GM12878 (cell line): ENCODE measurements around the gene TOMM34. TPM values are rescaled to one million over a fixed set of nuclear protein-coding genes. Genes with fewer than 3 reads are reported as not detected.

ENCODE experiments used
- ATAC-seq: fragments of 200-7000 bp; cut with Tn5 transposase; 3 replicates; pipeline ENCODE4 v1.9.1; 2020; ENCODE audit warnings: mild to moderate bottlenecking, moderate library complexity
- BruUV-seq: library from RNA; stranded (reverse); fragments of 400-500 nt; replicated peaks from 2 replicates; lab custom pipeline; 2021; lab: Mats Ljungman, UMichigan
- CTCF ChIA-PET: fragments of 300-600 bp; sonication (Branson Sonifier 250); formaldehyde crosslinking; extraction: SDS; loops from one replicate; lab custom pipeline; 2021; ENCODE audit warnings: inconsistent platforms; lab: Yijun Ruan, JAX
- POLR2A ChIA-PET: fragments of 350-600 bp; formaldehyde crosslinking; extraction: SDS; loops from one replicate; lab custom pipeline; 2021; ENCODE audit warnings: inconsistent platforms; lab: Charles Lee
- RAD21 ChIA-PET: fragments of 300-600 bp; sonication (Branson Sonifier 250); formaldehyde crosslinking; loops from one replicate; lab custom pipeline; 2023; ENCODE audit warnings: antibody characterized with exemption; ENCODE audit not compliant: unreplicated experiment; lab: Charles Lee
- SMC1A ChIA-PET: fragments of 300-600 bp; sonication (Branson Sonifier 250); formaldehyde crosslinking; loops from one replicate; lab custom pipeline; 2023; ENCODE audit not compliant: unreplicated experiment, uncharacterized antibody; lab: Charles Lee
- DNase-seq: peaks from one replicate; pipeline ENCODE4 v3.0.0-alpha.2; 2011; ENCODE audit warnings: low read depth, low spot score
- FAIRE-seq: peaks from 3 replicates; lab custom pipeline; 2011; peaks lifted over from hg19 to GRCh38; lab: Jason Lieb, UNC
- H2AFZ ChIP-seq: 2 replicates; pipeline ENCODE4 v1.6.0; 2011; ENCODE audit warnings: low read depth, low read length, control low read depth; ENCODE audit not compliant: control insufficient read depth
- H3K27ac ChIP-seq: 2 replicates; pipeline ENCODE4 v1.5.1; 2011; ENCODE audit warnings: control low read depth; ENCODE audit not compliant: control insufficient read depth, insufficient read depth
- H3K27me3 ChIP-seq, 2 experiments: replicated peaks in 1 of 2; 2 replicates each; pipeline versions ENCODE4 v1.6.0 to v1.6.1; 2011; ENCODE audit warnings: low read length in 1 of 2; ENCODE audit not compliant: control insufficient read depth in 2 of 2, insufficient read depth in 2 of 2
- H3K36me3 ChIP-seq, 2 experiments: 2 replicates each; pipeline ENCODE4 v1.5.1; 2011; ENCODE audit warnings: low read length in 1 of 2; ENCODE audit not compliant: control insufficient read depth in 2 of 2, insufficient read depth in 2 of 2
- H3K4me1 ChIP-seq: 2 replicates; pipeline ENCODE4 v1.6.1; 2011; ENCODE audit warnings: mild to moderate bottlenecking, low read length, moderate library complexity, mixed read lengths; ENCODE audit not compliant: control insufficient read depth, insufficient read depth
- H3K4me2 ChIP-seq: 2 replicates; pipeline ENCODE4 v1.6.0; 2011; ENCODE audit warnings: control low read depth; ENCODE audit not compliant: control insufficient read depth, insufficient read depth
- H3K4me3 ChIP-seq: fragments of 200-600 bp; sonication (generic); 2 replicates; pipeline ENCODE4 v1.5.1; 2016
- H3K79me2 ChIP-seq: 2 replicates; pipeline ENCODE4 v1.6.0; 2011; ENCODE audit warnings: low read length; ENCODE audit not compliant: control insufficient read depth, insufficient read depth
- H3K9ac ChIP-seq: 2 replicates; pipeline ENCODE4 v1.8.0; 2011; ENCODE audit warnings: low read length, control low read depth, mixed read lengths; ENCODE audit not compliant: control insufficient read depth, insufficient read depth
- H3K9me3 ChIP-seq: replicated peaks from 3 replicates; pipeline ENCODE4 v1.5.1; 2011; ENCODE audit warnings: mild to moderate bottlenecking, low read length; ENCODE audit not compliant: control insufficient read depth, insufficient read depth
- H4K20me1 ChIP-seq: 2 replicates; pipeline ENCODE4 v1.6.0; 2011; ENCODE audit not compliant: control insufficient read depth, insufficient read depth
- ATF7 ChIP-seq: fragments of 450-650 bp; IDR thresholded peaks from 2 replicates; pipeline ENCODE4 v1.6.1; 2016; ENCODE audit warnings: low read depth, mild to moderate bottlenecking
- CEBPB ChIP-seq, 2 experiments: fragments of 150-350 bp in 1 of 2; IDR thresholded peaks; 2 replicates each; pipeline ENCODE4 v1.6.1; 2012 to 2014; ENCODE audit warnings: low read depth in 2 of 2, low read length in 2 of 2, borderline replicate concordance in 1 of 2, inconsistent platforms in 1 of 2
- EGR1 ChIP-seq, 2 experiments: IDR thresholded peaks; 1 replicate in 1 of 2; 2 replicates in 1 of 2; pipeline ENCODE4 v1.6.1; 2011 to 2012; ENCODE audit warnings: low read depth in 2 of 2, low read length in 2 of 2, borderline replicate concordance in 1 of 2, mild to moderate bottlenecking in 1 of 2, moderate library complexity in 1 of 2
- ETV6 ChIP-seq, 2 experiments: fragments of 450-650 bp in 1 of 2; IDR thresholded peaks in 1 of 2; conservative IDR thresholded peaks in 1 of 2; 2 replicates each; pipeline ENCODE4 v1.6.1; 2014; ENCODE audit warnings: antibody characterized with exemption in 1 of 2, borderline replicate concordance in 1 of 2, low read depth in 1 of 2, mild to moderate bottlenecking in 1 of 2, moderate library complexity in 1 of 2
- IKZF2 ChIP-seq, 2 experiments: fragments of 450-650 bp; IDR thresholded peaks; 2 replicates each; pipeline ENCODE4 v1.6.1; 2017; ENCODE audit warnings: mild to moderate bottlenecking in 2 of 2, moderate library complexity in 2 of 2
- IRF5 ChIP-seq: fragments of 450-650 bp; IDR thresholded peaks from 2 replicates; pipeline ENCODE4 v1.6.1; 2017; ENCODE audit warnings: borderline replicate concordance
- JUND ChIP-seq: IDR thresholded peaks from 2 replicates; pipeline ENCODE4 v1.6.1; 2012; ENCODE audit warnings: low read depth, mild to moderate bottlenecking, low read length, improper control_type of control experiment, moderate library complexity
- LARP7 ChIP-seq: fragments of 450-650 bp; IDR thresholded peaks from 2 replicates; pipeline ENCODE4 v1.6.1; 2017; ENCODE audit warnings: mild to moderate bottlenecking
- MAX ChIP-seq: IDR thresholded peaks from 2 replicates; pipeline ENCODE4 v1.6.1; 2012; ENCODE audit warnings: low read depth, low read length, improper control_type of control experiment
- MXI1 ChIP-seq: fragments of 150-350 bp; IDR thresholded peaks from 2 replicates; pipeline ENCODE4 v1.6.1; 2011; ENCODE audit warnings: low read depth, mild to moderate bottlenecking, inconsistent platforms, low read length, improper control_type of control experiment
- PAX5 ChIP-seq: IDR thresholded peaks from 2 replicates; pipeline ENCODE4 v1.6.1; 2011; ENCODE audit warnings: low read depth, low read length, borderline replicate concordance
- POLR2A ChIP-seq: IDR thresholded peaks from 2 replicates; pipeline ENCODE4 v1.6.1; 2011; ENCODE audit warnings: low read depth, mild to moderate bottlenecking, low read length
- POU2F2 ChIP-seq: IDR thresholded peaks from 3 replicates; pipeline ENCODE4 v1.6.1; 2011; ENCODE audit warnings: low read depth, mild to moderate bottlenecking, low read length, borderline replicate concordance
- RELA ChIP-seq: fragments of 450-650 bp; IDR thresholded peaks from 2 replicates; pipeline ENCODE4 v1.8.0; 2014; ENCODE audit warnings: borderline replicate concordance; ENCODE audit not compliant: partially characterized antibody
- SPI1 ChIP-seq: IDR thresholded peaks from 2 replicates; pipeline ENCODE4 v1.6.1; 2011; ENCODE audit warnings: low read depth, mild to moderate bottlenecking, low read length, moderate library complexity, borderline replicate concordance; ENCODE audit not compliant: insufficient read depth
- SRF ChIP-seq, 2 experiments: IDR thresholded peaks; 2 replicates each; pipeline ENCODE4 v1.6.1; 2011; ENCODE audit warnings: low read depth in 2 of 2, low read length in 2 of 2, mild to moderate bottlenecking in 1 of 2, moderate library complexity in 1 of 2
- TARDBP ChIP-seq: IDR thresholded peaks from 2 replicates; pipeline ENCODE4 v1.6.1; 2016; ENCODE audit warnings: borderline replicate concordance
- ZNF217 ChIP-seq: fragments of 450-650 bp; IDR thresholded peaks from 2 replicates; pipeline ENCODE4 v1.6.1; 2017; ENCODE audit warnings: antibody characterized with exemption, mild to moderate bottlenecking
- ZNF622 ChIP-seq: fragments of 450-650 bp; IDR thresholded peaks from 2 replicates; pipeline ENCODE4 v1.6.1; 2017; ENCODE audit warnings: mild to moderate bottlenecking, inconsistent platforms
- WGBS: methylation state at CpG from one replicate; pipeline ENCODE4 v1.1.6; 2016; ENCODE audit warnings: low lambda C conversion rate; ENCODE audit not compliant: insufficient replicate concordance, insufficient coverage; ENCODE audit errors: missing lambda C conversion rate; 5-methylcytosine and 5-hydroxymethylcytosine counted together
- in situ Hi-C: fragments of 300-500 bp; cut with MboI; formaldehyde crosslinking; loops from 9 replicates; pipeline ENCODE4 v1.14.3; 2018; ENCODE audit warnings: mixed read lengths
- intact Hi-C: fragments of 100-400 bp; cut with micrococcal nuclease; formaldehyde crosslinking; loops from one replicate; pipeline ENCODE4 v1.14.2; 2022; ENCODE audit not compliant: unreplicated experiment
- polyA plus RNA-seq, 11 experiments: library from polyadenylated mRNA; depleted of rRNA in 4 of 11; unstranded in 6 of 11; stranded (reverse) in 5 of 11; fragments of >200 nt; fragmentation: Nextera tagmentation in 4 of 11; fragmentation: Illumina TruSeq in 1 of 11; extraction: Ambion mirVana in 4 of 11; extraction: Trizol in 1 of 11; gene quantifications; 1 replicate in 1 of 11; 2 replicates in 10 of 11; pipeline versions ENCODE4 v1.2.1 to v1.2.3, GENCODE V29; 2011 to 2016; ENCODE audit warnings: inconsistent platforms in 2 of 11, missing spikeins in 2 of 11, low read depth in 1 of 11
- total RNA-seq, 4 experiments: library from RNA; depleted of rRNA in 3 of 4; stranded (reverse); fragments of >200 nt in 3 of 4; fragmentation: Illumina TruSeq in 1 of 4; extraction: Trizol in 1 of 4; gene quantifications; 2 replicates each; pipeline versions ENCODE4 v1.2.1 to v1.2.3, GENCODE V29; 2013 to 2021

Gene TOMM34
- total and polyA plus RNA-seq, 10 of the 15 experiments (the other 5 are each of a cell fraction or from before 2014, with no cell fraction given): 14.0 to 73.8 (median 43.9) TPM

GRCh38 chr20:44967207-44967807 lies 7.1 kb upstream of the TOMM34 start (continued):
- TF ChIP-seq TARDBP: no peak
- no peak for TF ChIP-seq MAX
- TF ChIP-seq RELA: no peak
- 0 out of 4 replicates have a peak, but pooled peaks of 1 of the 2 experiments have one; percentile 16 for TF ChIP-seq IKZF2 (IDR thresholded peaks at IDR 0.05)
- TF ChIP-seq ETV6 (conservative IDR thresholded peaks at IDR 0.05 in 1 of 2, IDR thresholded peaks at IDR 0.05 in 1 of 2; ENCODE audit: borderline replicate concordance in 1 of 2, low read depth in 1 of 2): peak in 1 of 2 experiments; percentile 45; a peak in 1 of 4 replicates
- TF ChIP-seq SPI1: peak; percentile 79; the same call in 1 of the 2 replicates
- TF ChIP-seq MXI1: peak; percentile 80; the same call in 1 of the 2 replicates

GRCh38 chr20:44966030-44966961 lies 6.1 kb upstream of the TOMM34 start, which contains the start of gene STK4:
TSS of gene STK4 (plus strand) at chr20:44966512. CDS start at chr20:44966569, 57 bp downstream.
- Histone ChIP-seq H3K36me3 (no peaks in the 10 kb centered on the region), H3K27me3 (no peaks in the 10 kb centered on the region), H2AFZ (peak within 1 kb of the TSS; percentile 96), H3K4me2 (peak within 1 kb of the TSS; percentile 97), H3K9ac (peak within 1 kb of the TSS; percentile 90), H4K20me1 (no peaks in the 10 kb centered on the region), H3K79me2 (peaks cover 54% of the 10 kb centered on the region), H3K27ac (peak within 1 kb of the TSS; percentile 95), H3K9me3 (no peaks in the 10 kb centered on the region), H3K4me3 (peak within 1 kb of the TSS; percentile 95), H3K4me1 (peaks cover 13% of the 10 kb centered on the region)
- ATAC-seq: peak; percentile 79
- POLR2A ChIA-PET: interaction anchor here (0.6 to 5.7 kb wide), 6 partner anchors 8 to 1510 kb away, joined by 4 to 48 read pairs (median 5); partner anchors contain the start of gene PABPC1L
- RAD21 ChIA-PET: interaction anchor here (0.6 to 3.8 kb wide), 10 partner anchors 13 to 463 kb away, joined by 3 to 24 read pairs (median 4); no protein-coding TSS in a partner anchor
- CTCF ChIA-PET: interaction anchor here (1.1 to 3.3 kb wide), 5 partner anchors 13 to 84 kb away, joined by 3 to 18 read pairs (median 7); no protein-coding TSS in a partner anchor
- DNase-seq: peak; percentile 90
- TSS peak; percentile 81 for BruUV-seq
- intact Hi-C loops: no loop called here
- in situ Hi-C loops: no loop called here
- FAIRE-seq: no peak
- SMC1A ChIA-PET: interaction anchor here (0.8 to 6.6 kb wide), 12 partner anchors 12 to 86 kb away, joined by 3 to 66 read pairs (median 4); no protein-coding TSS in a partner anchor
- under 1% methylated on average over 68 of the region's 68 CpGs for WGBS
- TF ChIP-seq ATF7 (no peak), IKZF2 (IDR thresholded peaks at IDR 0.05) (peak in 1 of 2 experiments; percentile 49; a peak in 2 of 4 replicates), LARP7 (0 out of 2 replicates have a peak, but pooled peaks have one; percentile 13), CEBPB (IDR thresholded peaks at IDR 0.05; ENCODE audit: borderline replicate concordance in 1 of 2, low read depth in 2 of 2, low read length in 2 of 2) (no peak), EGR1 (IDR thresholded peaks at IDR 0.05; ENCODE audit: borderline replicate concordance in 1 of 2, low read depth in 2 of 2, low read length in 2 of 2) (peak in 1 of 2 experiments; percentile 79; a peak in 2 of 3 replicates), ZNF217 (no peak), POU2F2 (0 out of 3 replicates have a peak, but pooled peaks have one; percentile 1), IRF5 (no peak; the same call in 1 of the 2 replicates), SRF (IDR thresholded peaks at IDR 0.05; ENCODE audit: low read depth in 2 of 2, low read length in 2 of 2) (no peak), PAX5 (peak; percentile 61; the same call in 1 of the 2 replicates), POLR2A (peak; percentile 95), JUND (no peak), ZNF622 (no peak)
